HG02981 (cell line): ENCODE measurements around the gene PSMA8.
A peak's percentile ranks its signal among the peaks of the same experiment; 100 is the strongest.
"Not testable (repeated sequence)": the region's sequence is repeated elsewhere in the genome, so short reads cannot be mapped to it uniquely, and the experiment has no call there.

Source experiments
- ATAC-seq: cut with Tn5 transposase; IDR thresholded peaks from one replicate; pipeline ENCODE4 v1.9.1; 2021; ENCODE audit warnings: mild to moderate bottlenecking, moderate library complexity; ENCODE audit not compliant: unreplicated experiment

The PSMA8 gene

DNA sequence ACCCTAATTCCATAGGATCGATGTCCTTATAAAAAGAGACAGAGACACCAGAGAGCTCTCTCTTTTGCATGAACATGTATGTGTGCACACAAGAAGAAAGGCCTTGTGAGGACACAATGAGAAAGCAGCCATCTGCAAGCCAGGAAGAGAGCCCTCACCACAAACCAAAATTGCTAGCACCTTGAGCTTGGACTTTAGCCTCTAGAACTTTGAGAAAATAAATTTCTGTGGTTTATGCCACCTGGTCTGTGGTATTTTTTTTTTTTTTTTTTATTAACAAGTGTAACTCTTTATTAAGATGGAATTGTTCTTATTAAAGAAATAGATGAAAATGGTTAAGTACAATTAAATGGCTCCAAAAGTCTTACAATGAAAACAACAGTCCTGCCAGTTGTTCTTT, 33.9 kb downstream of the PSMA8 start:
- ATAC-seq: peak; percentile 81

- ATAC-seq: no peak
These were observed 41.8 kb downstream of the PSMA8 start for GRCh38 chr18:26175481-26175880.

DNA sequence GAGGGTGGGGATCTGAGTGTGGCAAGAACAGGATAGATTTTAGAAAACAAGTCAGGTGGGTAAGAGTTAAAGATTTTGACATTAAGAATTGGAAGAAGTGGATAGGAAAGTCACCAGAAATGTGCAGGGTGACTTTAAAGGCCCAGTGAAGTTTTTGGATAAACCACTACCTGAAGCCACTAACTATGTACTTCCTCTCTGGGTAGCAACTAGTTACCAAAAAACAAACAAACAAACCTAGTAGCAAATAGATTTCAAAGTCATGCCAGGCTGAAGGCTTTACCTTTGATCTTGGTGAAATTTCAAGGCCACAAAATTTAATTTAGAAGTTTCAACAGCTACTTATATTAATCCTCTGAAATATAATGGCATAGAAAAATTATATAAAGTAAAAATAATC, 42.5 kb downstream of the PSMA8 start:
- no peak for ATAC-seq

GRCh38 chr18:26181343-26181826, 47.7 kb downstream of the PSMA8 start:
- peak; percentile 54 for ATAC-seq

- ATAC-seq: no peak
These were observed 49.9 kb downstream of the PSMA8 start for GRCh38 chr18:26183395-26184112.

DNA sequence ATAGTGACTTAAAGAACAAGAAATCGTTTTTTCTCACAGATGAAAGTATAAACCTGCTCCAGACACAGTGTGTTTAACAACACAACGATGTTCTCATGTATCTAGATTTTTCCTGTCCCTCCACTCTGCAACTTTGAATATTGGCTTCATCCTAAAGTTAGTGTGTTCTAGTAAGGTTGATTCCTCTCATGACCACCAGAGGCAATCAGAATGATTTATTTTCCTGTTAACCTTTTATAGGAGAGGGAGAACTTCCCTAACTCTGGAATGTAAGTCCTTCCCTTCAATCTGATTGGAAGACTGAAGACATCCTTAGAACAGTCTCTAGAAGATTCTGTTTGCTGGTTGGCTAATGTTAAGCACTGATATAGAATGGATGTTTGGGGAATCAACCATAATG, 51.6 kb downstream of the PSMA8 start:
- ATAC-seq: no peak

- peak; percentile 87 for ATAC-seq
These were observed 56.8 kb downstream of the PSMA8 start for GRCh38 chr18:26190506-26190905.

DNA sequence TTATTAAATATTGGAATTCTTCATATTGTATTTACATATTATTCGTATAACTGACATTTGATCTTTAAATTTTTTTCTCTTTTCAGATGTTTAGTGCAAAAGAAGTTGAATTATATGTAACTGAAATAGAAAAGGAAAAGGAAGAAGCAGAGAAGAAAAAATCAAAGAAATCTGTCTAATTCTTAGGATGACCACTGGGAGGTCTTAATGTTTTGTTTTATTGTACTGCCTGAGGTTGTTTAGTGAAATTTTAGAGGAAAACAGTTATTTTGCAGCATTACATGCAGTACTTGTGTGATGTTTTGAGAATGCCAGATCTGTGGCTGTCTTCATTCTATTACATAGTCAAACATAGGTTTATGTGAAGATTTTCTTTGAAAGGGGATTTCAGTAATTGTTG, 58.6 kb downstream of the PSMA8 start:
- ATAC-seq: no peak

GRCh38 chr18:26196605-26197004, 62.9 kb downstream of the PSMA8 start:
- no peak for ATAC-seq

GRCh38 chr18:26202001-26202400, 68.3 kb downstream of the PSMA8 start:
- ATAC-seq: not testable (repeated sequence)

GRCh38 chr18:26205318-26205717, 71.6 kb downstream of the PSMA8 start:
- no peak for ATAC-seq

- no peak for ATAC-seq
These were observed 72.8 kb downstream of the PSMA8 start for GRCh38 chr18:26206488-26206887.

- ATAC-seq: no peak
These were observed 74.3 kb downstream of the PSMA8 start for GRCh38 chr18:26207937-26208336.

DNA sequence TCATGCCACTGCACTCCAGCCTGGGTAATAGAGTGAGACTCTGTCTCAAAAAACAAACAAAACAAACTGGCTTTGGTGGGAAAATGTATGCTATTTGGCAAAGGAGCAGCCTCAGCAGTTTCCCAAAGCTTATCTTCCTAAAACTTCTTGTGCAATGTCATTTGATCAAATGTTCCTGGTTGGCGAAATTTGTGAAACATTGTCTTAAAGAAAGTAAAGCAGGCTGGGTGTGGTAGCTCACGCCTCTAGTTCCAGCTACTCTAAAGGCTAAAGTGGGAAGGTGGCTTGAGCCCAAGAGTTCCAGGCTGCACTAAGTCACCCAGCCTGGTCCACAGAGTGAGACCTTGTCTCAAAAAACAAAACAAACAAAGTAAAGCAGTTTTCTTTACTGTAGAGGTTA, 75.3 kb downstream of the PSMA8 start:
- ATAC-seq: no peak

DNA sequence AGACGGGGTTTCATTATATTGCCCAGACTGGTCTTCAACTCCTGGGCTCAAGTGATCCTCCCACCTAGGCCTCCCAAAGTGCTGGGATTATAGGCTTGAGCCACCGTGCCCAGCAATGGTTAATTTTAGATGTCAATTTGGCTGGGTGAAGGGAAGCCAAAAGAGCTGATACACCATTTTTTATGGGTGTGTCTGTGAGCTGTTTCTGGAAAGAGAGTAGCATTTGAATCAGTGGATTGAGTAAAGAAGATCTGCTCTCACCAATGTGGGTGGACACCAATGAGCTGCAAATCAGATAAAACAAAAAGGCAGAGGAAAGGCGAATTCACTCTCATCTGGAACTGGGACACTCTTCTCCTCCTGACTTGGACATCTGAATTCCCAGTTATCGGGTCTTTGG, 76.5 kb downstream of the PSMA8 start:
- no peak for ATAC-seq

GRCh38 chr18:26215247-26215970, 81.7 kb downstream of the PSMA8 start:
- ATAC-seq: peak; percentile 89

GRCh38 chr18:26225022-26225693, 91.5 kb downstream of the PSMA8 start:
- no peak for ATAC-seq

- no peak for ATAC-seq
These were observed 92.2 kb downstream of the PSMA8 start for GRCh38 chr18:26225915-26226228.

DNA sequence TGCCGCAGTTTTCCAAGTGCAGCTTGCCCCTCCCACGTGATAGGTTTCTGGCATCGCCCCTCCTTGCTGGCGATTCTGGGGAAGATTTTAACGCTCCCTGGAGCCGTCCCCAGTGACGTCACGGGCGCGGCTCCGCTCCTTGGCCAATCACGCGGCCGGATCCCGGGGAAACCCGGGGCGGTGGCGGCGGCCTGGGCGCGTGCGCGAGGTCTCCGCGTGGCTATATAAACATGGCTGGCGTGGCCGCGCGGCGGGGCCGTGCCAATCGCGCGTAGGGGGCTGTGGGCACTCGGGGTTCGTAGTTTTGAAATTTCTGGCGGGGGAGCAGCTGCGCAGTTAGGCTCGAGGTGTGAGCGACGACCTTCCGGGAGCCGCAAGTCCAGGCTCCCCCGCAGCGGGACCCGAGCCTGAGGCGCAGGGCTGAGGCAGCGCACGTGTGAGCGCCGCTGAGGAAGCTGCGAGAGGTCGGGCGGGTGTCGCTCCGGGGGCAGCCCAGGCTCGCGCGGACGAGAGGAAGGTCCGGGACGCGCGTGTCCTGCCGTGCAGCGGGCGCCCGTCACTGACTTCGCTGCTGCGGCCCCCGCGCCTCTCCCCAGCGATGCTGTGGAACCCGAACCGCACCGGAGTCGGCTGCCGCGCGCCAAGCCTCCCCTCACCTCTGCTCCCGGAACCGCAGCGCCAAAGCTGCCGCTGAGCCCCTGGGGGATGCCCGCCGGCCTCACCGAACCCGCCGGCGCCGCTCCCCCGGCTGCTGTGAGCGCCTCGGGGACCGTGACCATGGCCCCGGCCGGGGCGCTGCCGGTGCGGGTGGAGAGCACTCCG, 92.8 kb downstream of the PSMA8 start, which contains the start of gene TAF4B:
TAF4B (plus strand) TSS at position 217 of the 822 bp plus-strand sequence; CDS start at position 706, 489 bp downstream.
- ATAC-seq: peak; percentile 90

GRCh38 chr18:26227051-26227670, 93.5 kb downstream of the PSMA8 start:
- ATAC-seq: no peak
